ENCODE measurements around the gene SAGE1.
"Not testable (repeated sequence)": the region's sequence is repeated elsewhere in the genome, so short reads cannot be mapped to it uniquely, and the experiment has no call there.

DNA sequence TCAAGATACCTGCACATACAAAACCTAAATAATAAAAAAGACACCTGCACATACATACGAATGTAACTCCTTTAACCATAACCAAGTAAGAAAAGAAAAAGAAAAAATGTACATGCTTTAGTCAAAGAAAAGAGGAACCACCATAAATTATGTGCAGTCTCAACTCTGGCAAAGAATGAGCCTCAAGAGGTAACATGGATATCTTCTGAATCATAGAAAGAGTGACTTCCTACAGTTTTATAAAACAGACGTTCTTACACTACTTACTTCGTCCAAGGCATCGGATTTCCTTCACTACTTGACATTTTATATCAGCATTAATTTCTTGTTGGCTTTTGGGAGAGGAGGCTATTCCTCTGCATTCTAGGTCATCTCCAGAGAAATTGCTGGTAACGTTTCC, 10.8 kb upstream of the SAGE1 start:
- TF ChIP-seq, protein P1, sequence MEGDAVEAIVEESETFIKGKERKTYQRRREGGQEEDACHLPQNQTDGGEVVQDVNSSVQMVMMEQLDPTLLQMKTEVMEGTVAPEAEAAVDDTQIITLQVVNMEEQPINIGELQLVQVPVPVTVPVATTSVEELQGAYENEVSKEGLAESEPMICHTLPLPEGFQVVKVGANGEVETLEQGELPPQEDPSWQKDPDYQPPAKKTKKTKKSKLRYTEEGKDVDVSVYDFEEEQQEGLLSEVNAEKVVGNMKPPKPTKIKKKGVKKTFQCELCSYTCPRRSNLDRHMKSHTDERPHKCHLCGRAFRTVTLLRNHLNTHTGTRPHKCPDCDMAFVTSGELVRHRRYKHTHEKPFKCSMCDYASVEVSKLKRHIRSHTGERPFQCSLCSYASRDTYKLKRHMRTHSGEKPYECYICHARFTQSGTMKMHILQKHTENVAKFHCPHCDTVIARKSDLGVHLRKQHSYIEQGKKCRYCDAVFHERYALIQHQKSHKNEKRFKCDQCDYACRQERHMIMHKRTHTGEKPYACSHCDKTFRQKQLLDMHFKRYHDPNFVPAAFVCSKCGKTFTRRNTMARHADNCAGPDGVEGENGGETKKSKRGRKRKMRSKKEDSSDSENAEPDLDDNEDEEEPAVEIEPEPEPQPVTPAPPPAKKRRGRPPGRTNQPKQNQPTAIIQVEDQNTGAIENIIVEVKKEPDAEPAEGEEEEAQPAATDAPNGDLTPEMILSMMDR (IDR thresholded peaks at IDR 0.05) = not testable (repeated sequence)
- TF ChIP-seq POLR2A (IDR thresholded peaks at IDR 0.05) = not testable (repeated sequence)

Measured in thyroid gland (tissue), 4 donors.